NOMO-1 treated with DMSO at 0.1 percent for 48 hours (cell line): ENCODE results near the gene PPP1R15B.
A peak's percentile ranks its signal among the peaks of the same experiment; 100 is the strongest.

Experiments
- DNase-seq: peaks from one replicate; lab custom pipeline; 2025; ENCODE audit not compliant: unreplicated experiment; lab: John Stamatoyannopoulos, UW

The PPP1R15B gene

DNA sequence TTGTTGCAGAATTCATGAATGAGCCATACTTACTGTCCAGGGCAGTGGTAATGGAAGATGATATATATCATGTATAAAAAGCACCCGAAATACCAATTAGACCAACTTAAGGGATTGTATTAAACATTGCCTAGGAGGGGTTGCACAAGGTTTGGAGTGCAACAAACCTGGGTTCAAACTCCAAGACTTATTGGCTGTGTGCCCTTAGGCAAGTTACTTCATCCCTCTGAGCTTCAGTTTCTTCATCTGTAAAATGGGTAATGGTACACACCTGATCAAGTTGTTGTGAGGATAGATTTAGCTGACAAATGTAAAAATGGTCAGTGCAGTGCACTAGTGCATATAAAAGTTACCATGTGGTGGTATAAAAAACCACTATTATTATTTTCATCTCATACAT, 9.8 kb upstream of the PPP1R15B start:
- no peak for DNase-seq

DNA sequence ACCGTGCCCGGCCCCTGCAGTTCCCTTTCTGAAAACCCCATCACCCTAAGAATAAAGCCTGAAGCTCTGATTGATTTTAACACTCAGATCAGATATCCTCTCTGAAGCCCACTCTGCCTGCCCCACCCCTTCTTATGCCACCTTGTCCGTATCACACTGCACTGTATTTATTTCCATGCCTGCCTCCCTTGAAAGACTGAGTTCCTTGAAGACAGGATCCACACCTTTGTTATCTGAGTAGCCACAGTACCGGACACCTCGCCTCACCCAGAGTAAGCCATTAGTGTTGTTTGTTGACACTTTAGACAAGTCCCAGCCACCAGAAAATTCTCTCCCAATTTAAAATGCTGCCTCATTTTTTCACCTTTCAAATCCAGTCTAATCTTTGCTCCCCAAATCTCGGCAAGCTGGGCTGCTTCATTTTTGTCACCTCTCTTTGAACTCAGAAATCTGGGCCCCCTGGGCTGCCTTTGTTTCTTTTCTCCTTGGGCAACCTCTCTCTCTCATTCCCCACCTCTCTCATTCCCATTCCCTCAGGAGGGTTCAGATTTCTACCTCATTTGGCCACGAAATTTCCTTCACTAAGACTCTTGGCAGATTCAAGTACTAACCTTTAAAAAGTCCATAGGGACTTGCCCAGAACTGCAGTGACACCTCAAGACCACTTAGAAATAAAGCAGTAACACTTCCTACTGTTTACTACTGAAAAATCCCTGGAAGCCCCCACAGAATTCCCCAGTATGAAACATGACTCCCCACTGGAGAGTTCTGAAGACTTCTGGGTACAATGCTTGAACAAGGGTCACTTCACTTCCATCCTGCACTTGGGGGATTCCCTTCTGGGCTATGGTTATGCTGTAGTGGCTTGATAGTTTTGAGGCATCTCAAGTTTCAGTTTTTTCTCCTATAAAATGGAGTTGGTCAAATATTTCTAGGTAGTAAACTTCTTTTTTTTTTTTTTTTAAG, 8.7 kb upstream of the PPP1R15B start:
- DNase-seq, result no peak

DNA sequence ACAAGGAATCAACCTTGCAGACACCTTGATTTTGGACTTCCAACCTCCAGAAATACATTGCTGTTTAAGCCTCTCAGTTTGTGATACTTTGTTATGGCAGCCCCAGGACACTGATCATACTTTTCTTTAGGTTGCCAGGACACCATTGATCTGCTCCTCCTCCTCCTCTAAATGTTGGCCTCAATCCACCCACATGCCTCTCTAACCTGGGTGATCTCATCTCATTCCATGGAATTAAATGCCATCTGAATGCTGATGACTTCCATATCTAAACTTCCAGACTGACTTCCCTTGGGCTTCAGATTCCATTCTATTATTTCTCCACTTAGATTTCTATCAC, 7.4 kb upstream of the PPP1R15B start:
- no peak for DNase-seq

DNA sequence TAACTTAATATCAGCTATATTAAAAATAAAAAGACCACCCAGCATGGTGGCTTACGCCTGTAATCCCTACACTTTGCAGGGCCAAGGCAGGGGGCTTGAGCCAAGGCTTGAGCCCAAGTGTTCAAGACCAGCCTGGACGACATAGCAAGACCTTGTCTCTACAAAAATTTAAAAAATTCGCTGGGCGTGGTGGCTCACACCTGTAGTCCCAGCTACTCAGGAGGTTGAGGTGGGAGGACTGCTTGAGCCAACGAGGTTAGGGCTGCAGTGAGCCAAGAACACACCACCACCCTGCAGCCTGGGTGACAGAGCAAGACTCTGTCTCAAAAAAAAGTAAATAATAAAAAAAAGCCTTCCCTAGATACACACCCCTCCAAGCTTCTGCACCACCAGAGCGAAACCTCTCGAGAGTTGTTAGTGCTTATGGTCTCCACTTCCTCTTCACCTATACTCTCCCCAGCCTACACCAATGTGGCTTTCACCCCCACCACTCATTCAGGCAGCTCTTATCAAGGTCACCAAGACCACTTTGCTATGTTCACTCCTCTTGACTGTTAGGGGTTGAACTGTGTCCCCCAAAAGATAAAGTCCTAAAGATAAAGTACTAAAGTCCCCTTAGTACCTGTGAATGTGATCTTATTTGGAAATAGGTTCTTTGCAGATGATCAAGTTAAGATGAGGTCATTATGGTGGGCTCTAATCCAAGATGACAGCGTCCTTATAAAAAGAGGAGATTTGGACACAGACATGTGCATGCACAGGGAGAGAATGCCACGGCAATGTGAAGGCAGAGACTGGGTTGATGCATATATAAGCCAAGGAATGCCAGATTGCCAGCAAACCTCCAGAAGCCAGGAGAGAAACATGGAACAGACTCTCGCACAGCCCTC, 6.8 kb upstream of the PPP1R15B start:
- DNase-seq, result no peak

DNA sequence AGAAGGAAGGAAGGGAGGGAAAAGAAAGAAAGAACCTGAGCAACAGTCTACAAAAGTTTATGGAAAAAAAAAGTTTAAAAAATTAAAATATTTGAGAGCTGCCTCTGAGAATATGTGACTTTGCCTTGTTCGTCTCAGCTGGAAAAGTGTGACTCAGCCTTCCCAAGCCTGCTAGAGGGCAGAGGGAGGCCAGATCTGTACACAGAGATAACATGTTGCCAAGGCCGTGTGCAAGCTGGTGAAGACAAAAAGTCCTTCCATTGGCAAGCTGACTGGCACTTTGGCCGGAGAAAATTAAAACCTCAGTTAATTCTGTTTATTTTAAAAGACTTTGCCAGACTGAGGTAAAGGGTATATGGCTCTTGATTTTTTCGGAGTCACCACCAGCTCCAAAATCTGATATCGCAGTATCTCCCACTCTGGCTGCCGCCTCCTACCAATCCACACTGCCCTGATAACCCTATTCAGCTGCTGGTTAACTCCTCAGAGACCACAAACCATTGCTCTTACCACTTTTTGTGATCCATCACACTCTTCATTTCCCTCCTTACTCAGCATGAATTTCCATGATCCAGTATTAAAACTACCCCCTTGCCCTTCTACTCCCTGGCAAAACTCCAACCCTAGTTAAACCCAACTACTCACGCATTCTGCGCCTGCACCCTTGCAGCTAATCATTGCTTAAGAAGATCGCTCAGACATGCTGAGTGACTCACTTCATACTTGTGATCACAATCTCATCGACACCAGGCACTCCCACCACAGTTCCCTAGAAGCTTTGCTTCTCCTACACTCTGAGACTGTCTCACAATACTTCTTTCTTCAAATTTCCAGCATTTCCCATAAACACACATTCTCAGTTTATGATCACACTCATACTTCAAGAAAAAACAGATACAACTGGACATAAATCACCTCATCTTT, 5.7 kb upstream of the PPP1R15B start:
- DNase-seq, result peak; percentile 6

DNA sequence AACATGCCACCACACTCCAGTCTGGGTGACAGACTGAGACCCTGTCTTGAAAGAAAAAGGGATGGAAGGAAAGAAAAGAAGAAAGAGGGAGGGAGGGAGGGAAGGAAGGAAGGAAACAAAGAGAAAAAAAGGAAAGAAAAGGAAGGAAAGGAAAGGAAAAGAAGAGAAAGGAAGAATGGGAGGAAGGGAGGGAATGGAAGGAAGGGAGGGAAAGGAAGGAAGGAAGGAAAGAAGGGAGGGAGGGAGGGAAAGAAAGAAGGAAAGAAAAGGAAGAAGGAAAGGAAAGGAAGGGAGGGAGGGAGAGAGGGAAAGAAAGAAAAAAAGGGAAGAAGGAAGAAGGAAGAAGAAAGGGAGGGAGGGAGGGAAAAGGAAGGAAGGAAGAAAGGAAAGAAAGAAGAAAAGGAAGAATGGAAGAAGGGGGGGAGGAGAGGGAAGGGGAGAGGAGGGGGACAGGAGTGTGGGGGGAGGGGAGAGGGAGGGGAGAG, 5.0 kb upstream of the PPP1R15B start:
- no peak for DNase-seq

DNA sequence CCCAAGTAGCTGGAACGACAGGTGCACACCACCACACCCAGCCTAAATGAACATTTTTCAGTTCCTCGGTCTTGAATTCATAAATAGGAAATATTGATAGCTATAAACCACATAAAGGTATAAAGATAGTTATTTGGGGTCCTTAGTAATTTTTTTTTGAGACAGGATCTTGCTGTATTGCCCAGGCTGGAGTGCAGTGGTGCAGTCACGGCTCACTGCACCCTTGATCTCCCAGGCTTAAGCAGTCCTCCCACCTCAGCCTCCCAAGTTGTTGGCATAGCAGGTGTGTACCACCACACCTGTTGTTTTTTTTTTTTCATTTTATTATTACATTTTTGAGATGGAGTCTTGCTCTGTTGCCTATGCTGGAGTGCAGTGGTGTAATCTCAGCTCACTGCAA, 3.7 kb upstream of the PPP1R15B start:
- no peak for DNase-seq

DNA sequence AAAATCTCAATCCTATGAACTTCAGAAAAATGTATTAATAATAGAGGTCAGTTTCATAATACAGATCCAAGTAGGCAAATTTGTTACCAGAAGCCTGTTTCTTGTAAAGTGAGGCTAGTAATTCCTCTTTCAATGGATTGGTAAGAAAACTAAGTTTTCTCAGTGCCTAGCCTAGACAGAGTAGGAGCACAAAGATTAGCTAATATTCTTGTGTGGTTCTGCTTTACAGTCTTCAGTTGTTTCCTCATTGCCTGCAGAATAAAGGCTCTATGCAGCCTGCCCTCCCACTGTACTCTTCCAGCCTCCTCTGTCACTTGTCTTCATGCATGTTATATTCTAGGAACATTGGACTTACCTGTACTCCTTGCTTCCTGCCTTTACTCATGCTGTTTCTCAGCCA, 2.4 kb upstream of the PPP1R15B start:
- DNase-seq, result peak; percentile 15

DNA sequence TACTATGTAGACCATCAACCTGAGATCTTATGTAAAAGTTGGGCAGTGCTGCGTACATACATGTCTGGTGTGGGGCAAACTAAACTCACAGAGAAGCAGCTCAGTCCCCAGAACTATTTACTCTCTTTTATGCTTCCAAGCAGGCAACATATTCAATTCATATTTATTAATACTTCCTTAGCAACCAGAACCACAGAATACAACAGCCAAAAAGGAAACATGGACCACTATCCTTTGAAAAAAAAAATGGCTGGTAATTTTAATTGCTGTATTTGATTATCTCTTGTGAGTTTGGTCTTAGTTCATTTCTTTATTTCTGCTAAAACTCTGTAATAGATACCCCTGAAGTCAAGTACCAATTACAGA, 1.5 kb upstream of the PPP1R15B start:
- no peak for DNase-seq

DNA sequence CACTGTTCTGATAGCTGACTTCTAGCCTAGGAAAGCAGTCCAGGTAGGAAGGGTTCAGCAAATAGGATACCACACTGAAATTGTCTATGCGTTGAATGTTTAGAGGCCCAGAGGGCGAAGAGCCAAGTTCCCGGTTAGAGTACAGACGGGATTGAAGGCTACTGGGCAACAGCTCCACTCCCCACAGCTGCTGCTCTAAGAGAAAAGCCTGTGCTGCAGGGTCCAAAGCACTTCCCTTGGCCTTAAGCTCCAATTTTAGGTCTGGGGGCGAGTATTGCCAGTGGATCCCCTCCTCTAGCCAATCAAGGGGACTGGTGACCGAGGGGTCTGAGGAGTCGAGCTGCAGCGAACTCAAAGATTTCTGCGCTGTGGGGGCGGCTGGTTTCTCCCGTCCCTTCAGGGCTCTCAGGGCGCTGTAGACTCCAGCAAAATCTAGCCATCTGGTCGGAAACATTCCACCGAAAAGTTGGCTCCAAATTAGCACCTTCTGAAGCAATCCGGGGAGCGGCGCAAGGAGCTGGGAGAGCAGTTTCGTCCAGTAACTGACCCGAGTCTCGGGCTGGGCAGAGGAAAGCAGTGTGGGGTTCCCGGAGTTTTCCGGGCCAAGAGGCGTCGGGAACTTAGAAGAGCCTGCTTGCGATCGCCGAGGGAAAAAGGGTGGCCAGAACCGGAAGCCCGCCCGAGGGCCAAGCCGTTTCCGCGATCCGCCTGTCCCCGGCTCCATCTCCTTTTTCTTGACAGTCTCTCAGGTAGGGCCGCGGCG, 748 bp downstream of the PPP1R15B start:
- peak; percentile 45 for DNase-seq

DNA sequence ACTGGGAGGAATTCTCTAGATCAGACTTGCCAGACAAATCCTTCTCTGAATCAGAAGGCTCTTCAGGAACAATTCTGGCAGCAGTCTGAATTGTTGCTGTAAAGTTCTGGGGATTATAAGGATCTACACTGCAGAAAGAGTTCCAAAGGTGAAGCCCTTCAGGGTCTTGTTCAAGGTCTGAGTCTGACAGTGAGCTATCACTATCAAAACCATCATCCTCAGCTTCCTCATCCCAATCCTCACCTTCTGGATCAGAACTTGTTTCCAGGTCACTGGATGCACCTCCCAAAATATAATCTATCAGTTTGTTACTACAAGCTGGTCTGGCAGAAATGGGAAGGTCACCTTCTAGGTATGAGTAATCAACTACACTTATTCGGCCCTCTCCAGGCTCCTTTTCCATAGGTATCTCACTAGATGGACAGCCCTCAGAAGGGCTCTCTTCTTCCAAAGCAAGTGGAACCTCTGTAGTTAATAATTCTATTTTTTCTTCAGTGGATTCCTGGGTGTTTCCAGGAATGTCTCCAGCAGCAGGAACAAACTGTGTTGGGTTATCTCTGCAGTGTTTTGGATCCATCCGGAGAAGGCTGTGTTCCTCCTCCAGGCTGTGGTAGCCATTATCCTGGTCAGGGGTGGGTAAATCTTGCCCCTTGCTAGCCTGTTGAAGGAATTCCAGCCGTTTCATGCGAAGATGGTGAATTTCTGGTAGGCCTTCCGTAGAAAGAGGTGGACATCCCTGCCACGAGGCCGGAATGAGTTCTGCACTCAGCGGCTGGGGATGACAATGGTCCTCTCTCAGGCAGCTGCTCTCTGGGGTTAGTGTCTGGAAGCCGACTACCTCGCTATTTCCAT, 1.6 kb downstream of the PPP1R15B start:
- no peak for DNase-seq

DNA sequence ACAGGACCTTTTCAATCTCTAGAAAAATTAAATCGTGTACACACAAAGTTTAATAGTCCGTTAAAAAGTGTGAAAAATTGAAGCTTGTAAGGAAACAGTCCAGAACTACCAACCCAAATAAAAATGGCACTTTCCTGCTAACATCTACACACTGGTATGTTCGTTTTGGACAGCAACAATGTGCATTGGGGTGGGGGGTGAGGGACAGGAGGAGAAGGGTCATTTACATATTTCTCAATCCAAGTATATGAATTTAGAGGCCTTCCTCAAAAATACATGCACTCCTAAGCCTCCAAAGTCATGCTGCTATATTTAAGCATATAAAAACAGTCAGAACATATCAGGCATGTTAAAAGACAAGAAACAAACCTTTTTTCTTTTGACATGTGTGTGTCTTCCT, 2.5 kb downstream of the PPP1R15B start:
- DNase-seq, result peak; percentile 55

DNA sequence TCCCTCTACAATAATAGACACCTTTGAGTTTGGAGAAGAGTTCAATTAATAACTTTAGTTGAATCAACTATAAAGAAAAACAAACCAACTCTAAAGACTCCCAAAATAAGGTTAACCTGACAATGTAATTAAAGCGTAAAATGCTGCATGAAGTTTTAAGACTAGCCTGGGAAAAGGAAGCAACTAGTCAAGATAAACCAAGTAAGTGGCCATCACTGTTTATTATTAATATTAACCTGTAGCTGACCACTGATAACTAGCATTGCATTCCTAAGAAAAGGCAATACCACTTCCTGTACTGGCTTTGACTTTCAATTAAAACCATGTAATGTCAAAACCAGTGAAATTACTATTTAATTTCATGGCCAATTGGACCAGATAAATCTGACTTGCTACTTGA, 3.0 kb downstream of the PPP1R15B start:
- DNase-seq, result no peak

DNA sequence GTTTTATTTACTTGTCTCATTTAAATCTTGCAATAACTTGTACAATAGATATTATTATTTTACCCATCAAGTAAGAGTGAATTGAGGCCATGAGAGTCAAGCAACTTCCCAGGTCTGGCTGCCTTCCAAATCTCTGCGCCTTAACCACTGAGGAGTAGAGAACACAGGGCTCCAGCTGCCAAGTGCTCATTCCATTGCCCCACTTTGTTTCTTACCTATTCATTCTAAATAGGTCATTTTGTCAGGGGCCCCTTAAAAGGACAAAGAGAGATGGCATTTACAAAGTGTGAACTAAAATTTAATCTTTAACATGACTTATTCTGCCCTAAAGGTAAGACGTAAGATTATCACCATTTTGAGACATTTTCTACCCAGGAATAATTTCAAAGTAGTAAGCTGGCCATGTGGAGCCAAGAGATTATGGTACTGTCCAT, 3.5 kb downstream of the PPP1R15B start:
- DNase-seq, result no peak

DNA sequence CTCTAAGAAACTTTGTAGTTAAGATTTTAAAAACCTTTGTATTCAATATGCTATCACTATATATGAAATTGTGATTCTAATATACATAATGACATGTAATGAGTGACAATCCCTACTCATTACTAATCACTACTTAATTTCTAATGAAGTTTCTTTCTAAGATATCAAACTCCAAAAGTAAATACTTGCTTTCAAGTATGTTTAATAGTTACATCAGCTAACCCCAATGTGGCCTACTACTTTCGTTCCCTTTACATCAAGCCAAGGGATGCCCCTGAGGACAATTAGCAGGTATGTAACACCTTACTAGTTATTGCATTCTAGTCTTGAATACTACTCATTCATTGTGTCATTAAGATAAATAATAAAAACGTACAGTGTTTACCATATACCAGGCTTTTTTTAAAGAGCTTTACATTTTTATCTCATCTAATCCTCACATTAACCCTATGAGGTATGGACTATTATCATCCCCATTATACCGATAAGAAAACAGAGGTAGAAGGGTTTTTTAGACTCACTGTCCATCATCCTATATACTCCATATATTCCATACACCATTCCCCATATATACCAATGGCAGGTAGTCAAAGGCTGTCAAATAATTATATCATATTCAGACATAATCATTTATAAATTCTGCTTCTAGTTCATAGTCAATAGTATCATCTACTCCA, 4.2 kb downstream of the PPP1R15B start:
- DNase-seq, result no peak

DNA sequence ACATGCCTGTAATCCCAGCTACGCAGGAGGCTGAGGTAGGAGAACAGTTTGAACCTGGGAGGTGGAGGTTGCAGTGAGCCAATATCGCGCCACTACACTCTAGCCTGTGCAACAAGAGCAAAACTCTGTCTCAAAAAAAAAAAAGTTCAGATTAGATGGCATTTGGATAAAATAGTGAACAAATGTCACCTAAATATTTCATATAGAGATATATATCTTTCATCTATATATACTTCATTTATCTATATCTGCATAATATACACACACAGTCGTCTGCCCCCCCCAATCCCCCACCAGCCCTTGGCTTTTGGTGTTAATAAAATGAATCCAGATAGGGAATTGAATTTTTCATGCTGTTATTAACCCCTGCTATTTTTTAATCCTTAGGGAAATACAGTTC, 5.0 kb downstream of the PPP1R15B start:
- DNase-seq, result no peak

DNA sequence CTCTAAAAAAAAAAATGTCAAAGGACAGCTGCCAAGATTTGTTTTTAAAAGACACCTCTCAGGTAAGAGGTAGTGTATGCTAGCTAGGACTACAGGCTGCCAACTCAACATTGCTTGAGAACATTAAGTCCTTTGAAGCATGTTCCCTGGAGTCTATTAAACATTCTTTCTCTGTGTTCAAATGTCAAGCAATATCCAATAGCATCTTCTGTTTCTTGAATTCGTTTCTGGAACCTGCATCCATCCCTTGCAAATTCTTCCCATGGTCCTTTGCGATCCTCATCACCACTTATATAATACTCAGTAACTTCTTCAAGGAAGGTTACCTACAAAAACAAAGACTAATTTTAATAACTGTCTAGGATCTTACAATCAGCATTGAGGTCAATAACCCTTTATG, 5.6 kb downstream of the PPP1R15B start:
- DNase-seq, result no peak

DNA sequence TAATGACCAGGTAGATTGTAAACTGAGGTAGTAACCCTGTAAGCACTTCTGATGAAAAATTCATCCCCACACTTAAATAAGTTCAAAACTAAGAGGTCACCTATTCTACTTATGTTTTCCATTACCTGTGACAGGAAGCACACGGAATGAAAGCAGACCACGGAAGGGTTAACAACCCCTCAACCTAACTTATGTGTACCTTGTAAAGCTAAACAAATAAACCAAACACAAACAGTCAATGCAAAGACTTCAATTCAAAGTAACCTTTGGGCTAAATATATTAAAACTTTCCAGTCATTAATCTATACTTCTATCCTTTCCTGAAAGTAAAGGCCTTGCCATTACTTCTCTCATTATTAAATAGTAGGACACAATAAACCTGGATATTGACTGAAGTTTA, 7.0 kb downstream of the PPP1R15B start:
- DNase-seq, result no peak

DNA sequence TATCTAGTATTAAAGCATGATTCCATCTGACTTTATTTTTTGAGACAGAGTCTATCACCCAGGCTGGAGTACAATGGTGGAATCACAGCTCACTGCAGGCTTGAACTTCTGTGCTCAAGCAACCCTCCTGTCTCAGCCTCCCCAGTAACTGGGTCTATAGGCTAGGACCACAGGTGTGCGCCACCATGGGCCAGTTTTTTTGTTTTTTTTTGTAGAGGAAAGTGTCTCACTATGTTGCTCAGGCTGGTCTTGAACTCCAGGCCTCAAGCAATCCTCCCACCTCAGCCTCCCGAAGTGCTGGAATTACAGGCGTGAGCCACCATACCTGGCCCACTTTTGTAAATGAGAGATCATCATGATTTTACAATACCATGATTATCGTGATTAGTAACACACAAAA, 9.2 kb downstream of the PPP1R15B start:
- no peak for DNase-seq
